Subcutaneous abdominal adipose tissue (tissue), 5 donors: Measurements from ENCODE around the gene ARHGEF12.

Source experiments
- H3K27ac ChIP-seq: one replicate; pipeline ENCODE4 v1.7.0; 2013; ENCODE audit warnings: low read depth, mild to moderate bottlenecking, inconsistent platforms, low read length, moderate library complexity
- H3K27me3 ChIP-seq, 5 donors: one replicate each; pipeline ENCODE4 v1.7.0; 2013; ENCODE audit warnings: low read length in 5 of 5, inconsistent platforms in 1 of 5; ENCODE audit not compliant: control insufficient read depth in 5 of 5, insufficient read depth in 4 of 5
- H3K36me3 ChIP-seq, 5 donors: one replicate each; pipeline ENCODE4 v1.7.0; 2013; ENCODE audit warnings: low read length in 5 of 5; ENCODE audit not compliant: control insufficient read depth in 5 of 5, insufficient read depth in 5 of 5
- H3K4me1 ChIP-seq, 5 donors: one replicate each; pipeline ENCODE4 v1.7.0; 2013; ENCODE audit warnings: low read length in 5 of 5, mild to moderate bottlenecking in 3 of 5, moderate library complexity in 1 of 5; ENCODE audit not compliant: control insufficient read depth in 5 of 5, insufficient read depth in 5 of 5
- H3K4me3 ChIP-seq, 5 donors: one replicate each; pipeline ENCODE4 v1.7.0; 2013; ENCODE audit warnings: low read length in 5 of 5, low read depth in 1 of 5
- H3K9ac ChIP-seq, 5 donors: one replicate each; pipeline ENCODE4 v1.7.0; 2013; ENCODE audit warnings: low read length in 5 of 5, mild to moderate bottlenecking in 4 of 5, moderate library complexity in 3 of 5
- H3K9me3 ChIP-seq, 5 donors: one replicate each; pipeline ENCODE4 v1.7.0; 2013; ENCODE audit warnings: low read length in 5 of 5; ENCODE audit not compliant: control insufficient read depth in 5 of 5
- donor health status: healthy.
- donor health status: healthy.
- donor health status: healthy.
- donor health status: healthy.
- donor health status: healthy.

ARHGEF12 gene

DNA sequence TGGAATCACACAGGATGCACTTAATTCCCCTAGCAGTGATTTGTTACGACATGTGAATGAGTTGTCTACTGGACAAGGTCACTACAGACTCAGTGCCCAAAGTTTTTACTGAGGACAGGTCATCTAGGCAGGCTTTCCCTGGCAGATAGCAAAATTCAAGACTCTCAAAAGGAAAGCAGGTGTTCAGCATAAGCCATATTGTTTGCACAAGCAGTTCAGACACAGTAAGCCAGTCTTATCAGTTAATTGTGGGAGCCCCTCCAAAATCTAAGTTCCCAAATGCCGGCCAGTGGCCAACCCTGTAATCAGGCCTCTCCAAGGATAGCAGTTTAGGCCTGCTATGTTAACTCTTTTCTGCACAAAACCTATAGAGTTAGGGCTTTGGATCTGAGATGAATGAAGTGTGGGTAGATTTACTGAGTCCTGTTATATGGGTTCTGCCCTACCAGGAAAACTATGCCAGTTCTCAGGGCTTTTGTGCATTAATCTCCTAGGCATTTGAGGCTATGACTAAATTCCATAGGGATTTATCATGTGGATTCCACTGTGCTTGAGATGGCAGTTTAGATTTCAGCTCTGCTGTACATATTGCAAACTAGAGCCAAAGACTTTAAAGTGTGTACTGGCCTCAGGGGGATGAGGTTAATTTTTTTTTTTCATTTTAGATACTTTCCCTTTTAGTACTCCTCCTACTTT, 4.8 kb upstream of the ARHGEF12 start:
- Histone ChIP-seq H3K27me3 (no peaks in the 10 kb centered on the region), H3K27ac (no peak overlapping the region), H3K4me3 (no peak overlapping the region), H3K9me3 (no peaks in the 10 kb centered on the region), H3K36me3 (peaks cover 0 to 11% (median 8%) of the 10 kb centered on the region in 5 donors), H3K4me1 (peaks cover 0 to 21% (median 18%) of the 10 kb centered on the region in 5 donors), H3K9ac (no peak overlapping the region)

DNA sequence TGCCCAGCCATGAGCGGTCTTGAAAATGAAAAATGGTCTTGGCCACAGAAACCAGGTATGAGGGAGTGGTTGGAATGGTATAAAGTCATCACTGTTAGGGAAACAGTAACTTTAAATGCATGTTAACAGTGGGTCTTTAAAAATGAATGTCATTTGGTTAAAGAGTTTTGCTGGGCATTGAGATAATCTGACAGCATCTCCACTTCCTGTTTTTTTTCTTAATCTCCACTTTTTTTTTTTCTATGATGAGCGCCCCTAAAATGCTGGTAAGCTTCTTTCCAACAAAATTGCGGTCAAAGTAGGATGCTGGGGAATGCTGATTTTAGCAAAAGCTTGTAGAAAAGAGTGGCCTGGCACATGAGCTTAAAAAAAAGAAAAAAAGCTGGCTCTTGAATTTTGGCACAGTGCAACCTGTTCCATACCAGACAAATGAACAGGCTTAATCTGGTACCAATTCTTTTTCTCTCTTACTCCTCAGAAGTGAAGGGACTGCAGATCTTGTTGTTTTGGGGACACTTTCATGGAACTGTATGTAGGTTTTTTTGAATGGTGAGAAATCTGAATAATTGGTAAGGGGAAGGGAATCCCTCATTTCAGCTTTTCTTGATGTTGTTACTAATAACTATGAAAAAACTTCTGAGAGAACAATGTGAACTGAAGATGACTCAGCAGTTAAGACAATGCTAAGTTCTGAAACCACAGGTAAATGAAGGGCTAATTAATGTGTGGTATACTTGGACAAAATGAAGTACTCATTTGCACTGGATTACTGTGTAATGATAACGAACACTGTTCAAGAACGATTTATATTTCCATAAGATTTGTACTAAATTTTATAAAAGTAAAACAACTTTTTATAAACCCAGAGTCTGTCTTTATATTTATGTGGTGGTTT, 3.1 kb upstream of the ARHGEF12 start:
- H3K4me1 ChIP-seq: peaks cover 0 to 30% (median 21%) of the 10 kb centered on the region in 5 donors
- no peak overlapping the region for H3K4me3 ChIP-seq
- H3K9ac ChIP-seq: no peak overlapping the region
- H3K36me3 ChIP-seq: peaks cover 0 to 11% (median 8%) of the 10 kb centered on the region in 5 donors
- H3K27ac ChIP-seq: no peak overlapping the region
- no peaks in the 10 kb centered on the region for H3K27me3 ChIP-seq
- no peaks in the 10 kb centered on the region for H3K9me3 ChIP-seq

DNA sequence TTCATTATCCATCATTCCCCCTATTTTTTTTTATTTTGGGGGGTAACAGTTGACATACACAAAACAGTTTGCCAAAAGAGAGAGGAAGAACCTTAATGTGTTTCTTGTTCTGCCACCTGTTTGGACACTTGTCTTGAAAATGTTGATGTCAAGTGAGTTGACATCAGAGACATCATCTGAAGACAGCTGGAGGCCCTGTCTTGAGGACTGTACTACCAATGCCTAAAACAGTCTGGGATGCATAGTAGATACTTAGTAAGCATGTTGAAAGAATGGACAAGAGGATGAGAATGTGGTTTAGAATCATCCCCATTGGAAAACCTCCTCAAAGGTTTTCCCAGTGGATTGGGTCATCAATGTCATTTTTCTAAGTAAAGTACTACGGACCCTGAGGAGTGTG, 2.4 kb upstream of the ARHGEF12 start:
- Histone ChIP-seq H3K4me1 (peaks cover 0 to 37% (median 28%) of the 10 kb centered on the region in 5 donors), H3K27me3 (no peaks in the 10 kb centered on the region), H3K36me3 (peaks cover 0 to 11% (median 8%) of the 10 kb centered on the region in 5 donors), H3K9me3 (no peaks in the 10 kb centered on the region), H3K27ac (no peak overlapping the region), H3K9ac (no peak overlapping the region), H3K4me3 (no peak overlapping the region)

DNA sequence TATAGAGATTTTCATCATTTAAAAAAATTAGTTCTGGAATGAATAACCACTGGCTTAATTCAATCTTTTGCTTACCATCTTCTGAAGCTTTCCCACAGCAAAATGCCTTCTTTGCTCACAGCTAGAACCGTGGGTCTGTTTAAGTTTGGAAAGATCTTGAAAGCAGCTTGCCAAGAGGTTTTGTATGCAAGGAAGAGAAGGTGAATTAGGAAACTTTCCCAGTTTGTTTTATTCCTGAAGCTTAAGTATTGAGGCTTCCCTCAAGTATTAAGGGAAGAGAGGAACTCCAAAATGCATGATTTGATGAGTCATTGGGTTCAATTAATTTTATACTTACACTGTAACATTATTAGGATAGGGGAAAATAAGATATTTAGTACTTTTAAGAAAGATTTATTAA, 1.9 kb upstream of the ARHGEF12 start:
- Histone ChIP-seq H3K9ac (no peak overlapping the region), H3K9me3 (no peaks in the 10 kb centered on the region), H3K4me3 (no peak overlapping the region), H3K27ac (no peak overlapping the region), H3K4me1 (peaks cover 0 to 43% (median 34%) of the 10 kb centered on the region in 5 donors), H3K36me3 (peaks cover 0 to 11% (median 8%) of the 10 kb centered on the region in 5 donors), H3K27me3 (no peaks in the 10 kb centered on the region)

DNA sequence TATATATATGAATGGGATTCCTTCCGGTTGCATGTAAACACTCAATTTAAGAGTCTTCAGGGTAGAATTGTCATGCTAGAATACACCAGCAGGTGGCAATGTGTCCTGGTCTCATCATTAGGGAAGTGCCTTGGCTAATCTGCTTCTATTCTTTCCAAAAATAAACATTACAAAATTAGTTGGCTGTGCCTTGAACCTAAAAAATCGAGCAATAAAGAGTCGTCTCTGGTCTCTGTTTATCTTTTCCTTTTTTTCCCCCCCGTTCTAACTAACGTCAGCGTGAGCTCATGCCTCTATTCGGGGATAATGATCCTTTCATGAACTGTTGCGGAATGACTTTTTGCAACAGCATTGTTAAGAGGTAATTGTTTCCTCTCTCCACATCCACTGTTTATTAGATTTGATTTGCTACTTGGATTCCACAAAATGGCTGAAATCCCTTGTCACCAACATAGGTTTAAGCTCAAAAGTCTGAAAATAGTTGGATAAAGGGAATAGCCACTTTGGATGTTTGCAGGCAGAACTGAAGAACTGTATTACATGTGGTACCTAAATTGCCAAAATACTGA, 1.2 kb upstream of the ARHGEF12 start:
- H3K27ac ChIP-seq: peak overlapping the region; percentile 94
- peaks cover 0 to 8% (median 7%) of the 10 kb centered on the region in 5 donors for H3K36me3 ChIP-seq
- H3K27me3 ChIP-seq: no peaks in the 10 kb centered on the region
- H3K9me3 ChIP-seq: no peaks in the 10 kb centered on the region
- peaks cover 1 to 49% (median 40%) of the 10 kb centered on the region in 5 donors for H3K4me1 ChIP-seq
- peak overlapping the region; percentile 76 to 96 (median 80) for H3K4me3 ChIP-seq
- peak overlapping the region; percentile 12 to 94 (median 85) for H3K9ac ChIP-seq

DNA sequence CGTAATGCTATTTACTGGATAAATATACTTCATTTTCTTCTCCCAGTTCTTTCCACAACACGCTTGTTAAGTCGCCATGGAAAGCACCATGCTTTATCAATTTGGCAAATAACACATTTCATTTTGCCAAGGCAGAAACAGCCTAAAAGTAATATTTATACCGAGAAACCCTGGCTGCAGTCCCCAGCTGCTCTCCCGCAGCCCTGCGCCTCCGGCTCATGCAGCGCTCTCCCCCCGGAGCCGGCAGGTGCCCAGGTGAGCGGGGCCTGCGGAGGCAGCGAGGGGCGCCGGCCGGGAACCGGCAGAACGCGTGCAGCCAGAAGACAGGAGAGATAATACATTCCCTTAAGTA, 681 bp upstream of the ARHGEF12 start:
- Histone ChIP-seq H3K27ac (peak overlapping the region; percentile 94), H3K27me3 (no peaks in the 10 kb centered on the region), H3K4me1 (peaks cover 2 to 55% (median 46%) of the 10 kb centered on the region in 5 donors), H3K9me3 (no peaks in the 10 kb centered on the region), H3K4me3 (peak overlapping the region; percentile 76 to 96 (median 80)), H3K9ac (peak overlapping the region; percentile 12 to 94 (median 85)), H3K36me3 (peaks cover 0 to 4% (median 1%) of the 10 kb centered on the region in 5 donors)

DNA sequence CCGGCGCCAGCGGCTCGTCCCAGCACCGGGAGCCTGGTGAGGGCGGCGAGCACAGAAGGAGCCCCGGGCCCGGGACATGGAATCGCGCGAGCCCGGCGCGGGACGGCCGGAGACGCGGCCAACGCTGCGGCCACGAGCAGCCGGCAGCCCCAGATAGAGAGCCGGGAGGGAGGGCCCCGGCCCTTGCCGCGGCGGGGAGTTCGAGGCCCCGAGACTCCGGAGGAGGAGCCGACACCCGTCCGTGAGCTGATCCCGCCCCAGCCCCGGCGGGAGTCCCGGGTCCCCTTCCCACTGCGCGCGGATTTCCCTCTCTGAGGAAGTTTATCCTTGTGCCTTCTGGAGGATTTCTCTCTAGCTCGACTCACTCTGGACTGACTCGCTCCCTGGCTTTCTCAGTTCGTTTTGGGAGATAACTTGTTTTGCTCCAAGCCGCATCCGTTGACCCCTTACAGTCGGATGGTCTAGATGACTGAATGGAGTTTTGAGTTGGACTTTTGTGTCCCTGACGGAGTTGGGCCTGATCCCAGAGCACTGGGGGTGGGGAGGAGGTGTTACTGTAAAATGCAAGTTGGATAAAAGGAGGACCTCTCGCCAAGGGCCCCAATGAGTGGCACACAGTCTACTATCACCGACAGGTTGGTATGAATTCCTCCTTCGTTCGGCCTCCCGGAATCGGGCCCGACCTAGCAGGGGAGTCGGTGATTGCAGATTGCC, 585 bp downstream of the ARHGEF12 start:
- Histone ChIP-seq H3K27ac (peak overlapping the region; percentile 82), H3K9me3 (no peaks in the 10 kb centered on the region), H3K4me1 (peaks cover 2 to 56% (median 50%) of the 10 kb centered on the region in 5 donors), H3K4me3 (peak overlapping the region; percentile 80 to 98 (median 91)), H3K9ac (peak overlapping the region; percentile 30 to 98 (median 94)), H3K27me3 (no peaks in the 10 kb centered on the region), H3K36me3 (no peaks in the 10 kb centered on the region)

DNA sequence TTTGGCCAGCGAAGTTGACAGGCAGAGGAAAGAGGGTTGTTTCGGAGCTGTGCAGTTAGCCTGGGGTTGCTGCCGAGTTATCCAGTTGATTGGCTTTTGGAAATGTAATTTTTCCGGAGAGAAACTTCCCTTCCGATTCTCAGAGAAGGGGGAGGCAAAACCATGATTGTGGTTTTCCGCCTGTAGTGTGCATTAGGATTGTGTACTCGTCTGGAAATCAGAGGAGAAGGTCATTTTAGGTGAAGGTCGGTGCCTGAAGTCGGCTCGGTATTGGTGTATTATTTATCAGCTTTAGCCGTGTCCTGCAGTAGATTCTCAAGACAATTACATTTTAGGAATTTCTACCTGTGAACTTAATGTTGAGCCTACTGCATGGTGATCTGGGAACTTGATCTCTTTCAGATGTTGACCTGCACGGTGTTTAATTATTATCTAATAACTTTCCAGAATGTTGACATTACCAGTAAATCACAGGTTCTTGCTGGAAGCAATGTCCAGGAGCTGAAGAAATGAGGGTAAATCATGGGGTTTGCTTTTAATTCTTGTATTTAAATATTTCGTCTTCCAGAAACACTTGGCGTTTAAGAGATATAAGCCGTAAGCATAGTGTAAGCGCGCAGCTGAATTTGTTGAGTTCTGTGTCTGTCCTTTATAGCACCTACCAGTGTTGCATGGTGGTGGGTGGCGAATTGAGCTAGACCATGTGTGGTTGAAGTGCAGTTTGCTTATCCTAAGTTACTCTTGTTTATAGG, 1.3 kb downstream of the ARHGEF12 start:
- H3K4me3 ChIP-seq: peak overlapping the region; percentile 80 to 98 (median 91)
- H3K9ac ChIP-seq: peak overlapping the region; percentile 30 to 98 (median 94)
- H3K36me3 ChIP-seq: no peaks in the 10 kb centered on the region
- H3K4me1 ChIP-seq: peaks cover 2 to 60% (median 49%) of the 10 kb centered on the region in 5 donors
- peak overlapping the region; percentile 82 for H3K27ac ChIP-seq
- H3K27me3 ChIP-seq: no peaks in the 10 kb centered on the region
- H3K9me3 ChIP-seq: no peaks in the 10 kb centered on the region
